Stimulated activated naive CD8-positive, alpha-beta T cell treated with anti-CD3 and anti-CD28 coated beads, Interleukin-15, Interleukin-2, amounts not matched to agents 100 ng/mL and 50 ng/mL, for 24 hours (primary cell): Measurements from ENCODE around the gene STX5.

Experiments
- H3K27ac Mint-ChIP-seq: one replicate; pipeline ENCODE4 v1.8.0; 2021; ENCODE audit warnings: mild to moderate bottlenecking, mixed read lengths
- H3K27me3 Mint-ChIP-seq: one replicate; pipeline ENCODE4 v1.8.0; 2021; ENCODE audit warnings: mixed read lengths
- H3K36me3 Mint-ChIP-seq: one replicate; pipeline ENCODE4 v1.8.0; 2021; ENCODE audit warnings: low read depth, mixed read lengths
- H3K4me1 Mint-ChIP-seq: one replicate; pipeline ENCODE4 v1.8.0; 2021; ENCODE audit warnings: low read depth, mixed read lengths
- H3K4me3 Mint-ChIP-seq: one replicate; pipeline ENCODE4 v1.8.0; 2021; ENCODE audit warnings: mild to moderate bottlenecking, mixed read lengths
- H3K9me3 Mint-ChIP-seq: one replicate; pipeline ENCODE4 v1.8.0; 2021; ENCODE audit warnings: mixed read lengths

STX5 gene

GRCh38 chr11:62857541-62857982 is 25.7 kb upstream of the STX5 start:
- Mint-ChIP-seq H3K4me1 (peaks cover 78% of the 10 kb centered on the region), H3K36me3 (peaks cover 61% of the 10 kb centered on the region), H3K27ac (peak overlapping the region; percentile 60), H3K27me3 (peaks cover 6% of the 10 kb centered on the region), H3K9me3 (no peaks in the 10 kb centered on the region), H3K4me3 (peak overlapping the region; percentile 98)

DNA sequence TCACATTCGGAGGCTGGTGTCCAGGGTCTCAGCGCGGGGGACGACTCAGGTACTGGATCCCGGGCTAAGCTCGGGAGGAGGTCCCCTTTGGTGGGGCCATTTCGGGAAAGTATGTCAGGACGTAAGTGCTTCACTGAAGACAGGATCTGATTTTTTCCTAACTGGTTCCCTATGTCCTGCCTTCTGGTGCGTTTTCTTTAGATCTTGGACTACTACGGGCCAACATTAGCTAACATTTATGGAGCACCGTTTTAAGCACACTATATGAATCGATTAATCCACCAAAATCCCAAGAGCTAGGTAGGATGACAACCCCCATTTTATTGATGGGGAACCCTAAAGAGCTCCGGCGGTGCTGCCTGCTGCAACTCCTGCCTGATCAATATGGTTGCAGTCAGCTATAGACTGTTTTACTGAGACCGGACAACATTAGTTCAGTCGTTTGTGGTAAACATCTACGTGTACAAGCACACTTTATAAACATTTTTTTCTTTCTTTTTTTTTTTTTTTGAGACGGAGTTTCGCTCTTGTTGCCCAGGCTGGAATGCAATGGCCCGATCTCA is 24.6 kb upstream of the STX5 start:
- peaks cover 82% of the 10 kb centered on the region for H3K4me1 Mint-ChIP-seq
- peaks cover 6% of the 10 kb centered on the region for H3K27me3 Mint-ChIP-seq
- no peaks in the 10 kb centered on the region for H3K9me3 Mint-ChIP-seq
- peak overlapping the region; percentile 99 for H3K27ac Mint-ChIP-seq
- H3K36me3 Mint-ChIP-seq, result peaks cover 70% of the 10 kb centered on the region
- H3K4me3 Mint-ChIP-seq, result peak overlapping the region; percentile 98

DNA sequence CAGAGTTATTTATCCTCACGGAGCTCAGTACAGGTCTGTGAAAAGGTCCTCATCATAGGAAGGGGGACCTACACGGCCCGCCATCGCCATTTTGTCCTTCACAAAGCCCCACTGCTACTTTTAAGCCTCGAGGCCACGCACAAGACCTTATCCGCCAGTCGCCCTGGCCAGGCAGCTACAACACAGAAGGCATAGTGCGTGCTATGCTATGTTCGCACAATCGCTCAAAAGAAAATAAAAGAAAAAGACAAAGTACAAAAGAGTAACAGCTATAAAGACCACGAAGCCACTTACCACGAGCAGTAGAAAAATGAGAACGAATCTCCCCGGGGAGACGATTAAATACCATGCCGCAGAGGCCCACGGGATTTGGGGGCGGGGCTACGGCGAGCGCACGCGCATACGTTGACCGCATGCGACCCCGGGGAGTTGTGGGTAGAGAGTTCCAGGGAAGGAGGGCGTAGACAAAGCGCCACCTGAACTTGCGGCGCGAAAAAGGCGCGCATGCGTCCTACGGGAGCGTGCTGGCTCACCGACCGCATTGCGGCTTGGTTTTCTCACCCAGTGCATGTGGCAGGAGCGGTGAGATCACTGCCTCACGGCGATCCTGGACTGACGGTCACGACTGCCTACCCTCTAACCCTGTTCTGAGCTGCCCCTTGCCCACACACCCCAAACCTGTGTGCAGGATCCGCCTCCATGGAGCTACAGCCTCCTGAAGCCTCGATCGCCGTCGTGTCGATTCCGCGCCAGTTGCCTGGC is 23.9 kb upstream of the STX5 start:
- Mint-ChIP-seq H3K9me3 (no peaks in the 10 kb centered on the region), H3K36me3 (peaks cover 72% of the 10 kb centered on the region), H3K27ac (peak overlapping the region; percentile 99), H3K4me1 (peaks cover 77% of the 10 kb centered on the region), H3K27me3 (peaks cover 6% of the 10 kb centered on the region), H3K4me3 (peak overlapping the region; percentile 98)

DNA sequence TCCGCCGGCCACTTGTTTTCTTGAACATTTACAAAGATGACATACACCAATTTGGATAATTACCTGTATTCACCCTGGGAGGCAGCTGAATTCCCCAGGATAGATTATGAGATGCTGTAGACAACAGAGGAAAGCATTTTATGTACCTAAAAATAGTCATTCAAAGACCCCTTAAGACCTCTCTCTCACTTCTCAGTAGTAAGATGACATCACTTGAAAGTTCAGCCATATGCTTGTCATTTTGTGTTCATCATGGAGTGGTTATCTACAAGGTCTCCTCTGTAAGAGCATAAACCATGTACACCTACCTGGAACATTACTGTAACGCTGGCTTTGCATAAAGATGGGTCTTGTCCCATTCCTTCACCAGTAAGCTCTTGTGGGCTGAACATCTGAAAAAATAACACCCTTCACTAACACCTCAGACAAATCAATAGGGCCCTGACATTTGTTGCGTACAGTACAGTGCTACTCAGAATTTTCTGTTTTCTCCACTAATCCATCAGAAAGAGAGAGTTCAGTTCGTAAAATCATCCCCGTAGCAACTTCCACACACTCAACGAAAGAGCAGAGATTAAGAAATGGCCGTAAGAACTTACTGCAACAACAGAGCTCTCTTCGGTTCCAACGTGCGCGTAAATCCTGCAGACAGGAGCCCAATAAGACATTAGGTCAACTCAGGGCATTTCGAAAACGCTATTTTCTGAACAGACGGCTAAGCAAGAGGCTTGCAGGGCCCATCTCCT is 23.1 kb upstream of the STX5 start:
- Mint-ChIP-seq H3K9me3 (no peaks in the 10 kb centered on the region), H3K4me3 (peak overlapping the region; percentile 98), H3K4me1 (peaks cover 75% of the 10 kb centered on the region), H3K27ac (peak overlapping the region; percentile 99), H3K36me3 (peaks cover 72% of the 10 kb centered on the region), H3K27me3 (peaks cover 6% of the 10 kb centered on the region)

DNA sequence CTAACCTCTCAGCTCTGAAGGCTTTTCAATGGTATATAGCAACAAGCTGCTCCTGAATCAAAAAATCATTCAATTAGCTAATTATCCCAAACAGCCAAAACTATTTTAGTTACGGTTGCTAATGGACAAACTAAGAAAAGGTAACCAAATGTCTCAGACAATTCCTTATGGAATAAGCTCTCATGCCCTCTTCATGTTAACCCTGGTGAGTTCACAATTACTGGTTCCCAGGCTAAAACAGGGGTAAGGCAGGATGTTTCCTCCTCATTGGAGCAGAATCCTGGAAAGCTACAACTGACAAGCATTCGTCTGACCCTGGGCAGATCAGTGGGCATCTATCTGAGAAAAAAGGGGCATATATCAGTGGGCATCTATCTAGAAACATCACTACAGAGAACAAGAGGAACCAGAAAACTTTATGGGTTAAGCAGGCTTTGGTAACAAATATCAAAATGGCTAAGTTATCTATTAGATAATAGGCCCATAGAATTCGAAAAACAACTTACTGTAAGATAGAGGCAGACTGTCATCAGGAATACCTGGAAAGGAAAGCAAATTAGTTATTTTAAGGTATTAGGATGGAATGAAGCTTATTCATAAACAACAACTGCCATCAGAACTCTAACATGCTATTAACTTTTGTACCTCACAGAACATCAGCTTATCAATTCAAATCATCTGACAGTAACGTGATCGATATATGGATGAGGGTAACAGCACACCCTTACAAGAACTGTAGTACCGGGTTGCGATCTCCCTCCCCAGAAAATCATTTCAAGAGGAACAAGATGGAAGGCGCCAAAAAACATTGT is 22.4 kb upstream of the STX5 start:
- Mint-ChIP-seq H3K4me1 (peaks cover 67% of the 10 kb centered on the region), H3K36me3 (peaks cover 65% of the 10 kb centered on the region), H3K27me3 (peaks cover 6% of the 10 kb centered on the region), H3K27ac (peak overlapping the region; percentile 99), H3K9me3 (no peaks in the 10 kb centered on the region), H3K4me3 (peak overlapping the region; percentile 98)

GRCh38 chr11:62853279-62853965 is 21.6 kb upstream of the STX5 start:
- Mint-ChIP-seq H3K27ac (peak overlapping the region; percentile 99), H3K27me3 (peaks cover 6% of the 10 kb centered on the region), H3K9me3 (no peaks in the 10 kb centered on the region), H3K4me1 (peaks cover 63% of the 10 kb centered on the region), H3K36me3 (peaks cover 63% of the 10 kb centered on the region), H3K4me3 (peak overlapping the region; percentile 98)

GRCh38 chr11:62852523-62853188 is 20.8 kb upstream of the STX5 start:
- Mint-ChIP-seq H3K36me3 (peaks cover 56% of the 10 kb centered on the region), H3K27ac (peak overlapping the region; percentile 99), H3K4me1 (peaks cover 56% of the 10 kb centered on the region), H3K9me3 (no peaks in the 10 kb centered on the region), H3K4me3 (peak overlapping the region; percentile 98), H3K27me3 (peaks cover 6% of the 10 kb centered on the region)

DNA sequence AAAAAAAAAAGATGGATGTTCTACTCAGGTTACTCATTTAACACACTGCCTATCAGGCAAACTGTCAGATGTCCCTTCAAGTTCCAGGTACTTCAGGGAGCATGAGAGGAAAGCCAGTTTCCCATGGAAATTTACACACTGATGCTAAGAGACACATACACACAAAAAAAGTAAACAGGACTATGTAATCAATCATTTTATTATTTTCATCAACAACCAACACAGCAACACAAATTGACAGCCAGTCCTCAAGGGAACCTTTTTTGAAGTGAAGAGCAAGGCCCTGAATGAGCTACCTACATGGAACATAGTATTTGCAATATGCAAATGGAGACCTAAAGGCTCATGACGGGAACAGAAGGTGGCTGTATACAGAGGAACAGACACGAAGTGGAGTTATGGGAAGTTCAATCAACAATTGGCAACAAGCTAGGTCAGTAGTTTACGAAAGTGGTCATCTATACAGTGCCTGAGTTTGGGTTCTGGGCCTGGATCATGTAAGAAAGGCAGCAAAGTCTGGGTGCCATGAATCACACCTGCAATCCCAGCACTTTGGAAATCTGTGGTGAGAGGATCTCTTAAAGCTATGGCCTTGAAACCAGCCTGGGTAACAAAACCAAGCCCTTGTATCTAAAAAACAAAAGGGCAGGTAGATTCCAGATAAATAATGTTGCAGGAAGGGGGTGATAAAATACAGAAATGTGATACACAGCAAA is 20.1 kb upstream of the STX5 start:
- Mint-ChIP-seq H3K27me3 (peaks cover 6% of the 10 kb centered on the region), H3K4me1 (peaks cover 49% of the 10 kb centered on the region), H3K9me3 (no peaks in the 10 kb centered on the region), H3K36me3 (peaks cover 54% of the 10 kb centered on the region), H3K4me3 (peak overlapping the region; percentile 98), H3K27ac (peak overlapping the region; percentile 99)

DNA sequence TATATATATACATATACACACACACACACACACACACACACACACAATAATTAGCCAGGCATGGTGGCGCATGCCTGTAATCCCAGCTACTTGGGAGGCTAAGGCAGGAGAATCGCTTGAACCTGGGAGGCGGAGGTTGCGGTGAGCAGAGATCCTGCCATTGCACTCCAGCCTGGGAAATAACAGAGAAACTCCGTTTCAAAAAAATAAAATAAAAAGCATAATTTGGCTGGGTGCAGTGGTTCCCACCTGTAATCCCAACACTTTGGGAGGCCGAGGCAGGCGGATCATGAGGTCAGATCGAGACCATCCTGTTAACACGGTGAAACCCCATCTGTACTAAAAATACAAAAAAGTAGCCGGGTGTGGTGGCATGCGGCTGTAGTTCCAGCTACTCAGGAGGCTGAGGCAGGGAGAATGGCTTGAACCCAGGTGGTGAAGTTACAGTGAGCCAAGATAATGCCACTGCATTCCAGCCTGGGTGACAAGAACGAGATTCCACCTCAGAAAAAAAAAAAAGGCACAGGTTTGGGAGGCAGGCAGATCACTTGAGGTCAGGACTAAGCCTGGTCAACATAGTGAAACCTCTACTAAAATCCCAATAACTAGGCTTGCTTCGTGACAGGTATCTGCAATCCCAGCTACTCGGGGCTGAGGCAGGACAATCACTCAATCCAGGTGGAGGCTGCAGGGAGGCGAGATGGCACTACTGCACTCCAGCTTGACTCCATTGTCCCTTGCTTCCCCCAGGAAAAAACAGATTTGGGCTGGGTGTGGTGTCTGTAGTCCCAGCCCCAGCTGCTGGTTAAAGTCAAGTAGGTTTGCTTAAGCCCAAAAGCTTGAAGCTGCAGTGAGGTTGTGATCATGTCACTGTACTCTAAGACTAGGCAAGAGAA is 19.3 kb upstream of the STX5 start:
- H3K27ac Mint-ChIP-seq, result peak overlapping the region; percentile 99
- H3K27me3 Mint-ChIP-seq, result peaks cover 6% of the 10 kb centered on the region
- H3K4me1 Mint-ChIP-seq, result peaks cover 45% of the 10 kb centered on the region
- H3K36me3 Mint-ChIP-seq, result peaks cover 49% of the 10 kb centered on the region
- H3K9me3 Mint-ChIP-seq, result no peaks in the 10 kb centered on the region
- H3K4me3 Mint-ChIP-seq, result peak overlapping the region; percentile 98

DNA sequence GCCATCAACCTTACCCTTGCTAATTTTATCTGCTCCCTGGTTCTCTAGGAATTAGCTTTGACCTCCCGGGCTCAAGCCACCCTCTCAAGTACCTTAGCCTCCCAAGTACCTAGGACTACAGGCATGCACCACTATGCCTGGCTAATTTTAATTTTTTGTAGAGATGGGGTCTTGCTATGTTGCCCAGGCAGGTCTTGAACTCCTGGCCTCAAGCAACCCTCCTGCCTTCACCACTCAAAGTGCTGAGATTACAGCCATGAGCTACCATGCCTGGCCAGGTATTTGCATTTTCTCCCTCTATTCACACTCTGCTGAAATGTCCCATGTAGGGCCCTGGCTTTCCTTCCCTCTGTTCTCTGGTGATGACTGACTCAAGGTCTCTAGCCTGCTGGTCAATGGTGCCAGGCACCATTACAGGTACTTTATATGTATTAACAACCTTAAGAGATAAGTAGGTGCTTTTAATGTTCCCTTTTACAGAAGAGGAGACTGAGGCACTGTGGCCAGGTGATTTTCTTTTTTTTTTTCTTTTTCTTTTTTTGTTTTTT is 16.0 kb upstream of the STX5 start:
- Mint-ChIP-seq H3K36me3 (peaks cover 16% of the 10 kb centered on the region), H3K4me3 (no peak overlapping the region), H3K9me3 (no peaks in the 10 kb centered on the region), H3K27ac (no peak overlapping the region), H3K27me3 (no peaks in the 10 kb centered on the region), H3K4me1 (peaks cover 16% of the 10 kb centered on the region)

DNA sequence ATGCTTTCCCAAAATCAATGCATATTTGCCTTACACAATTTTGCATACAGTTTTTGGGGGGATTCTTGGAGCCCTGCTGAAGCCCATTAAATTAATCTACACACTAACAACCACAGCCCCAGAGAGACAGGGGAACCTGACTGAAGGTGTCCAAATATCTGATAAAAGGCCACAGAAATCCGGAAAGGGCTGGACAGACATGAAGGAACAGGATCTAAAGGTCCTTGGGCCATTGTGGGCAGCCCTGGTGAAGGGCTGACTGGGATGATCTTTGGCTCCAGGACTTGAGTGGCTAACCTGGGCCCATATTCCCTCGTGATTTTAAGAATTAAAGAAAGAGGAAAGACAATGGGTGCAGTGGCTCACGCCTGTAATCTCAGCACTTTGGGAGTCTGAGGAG is 14.3 kb upstream of the STX5 start:
- Mint-ChIP-seq H3K27ac (no peak overlapping the region), H3K9me3 (no peaks in the 10 kb centered on the region), H3K36me3 (no peaks in the 10 kb centered on the region), H3K4me3 (no peak overlapping the region), H3K27me3 (no peaks in the 10 kb centered on the region), H3K4me1 (peaks cover 3% of the 10 kb centered on the region)

DNA sequence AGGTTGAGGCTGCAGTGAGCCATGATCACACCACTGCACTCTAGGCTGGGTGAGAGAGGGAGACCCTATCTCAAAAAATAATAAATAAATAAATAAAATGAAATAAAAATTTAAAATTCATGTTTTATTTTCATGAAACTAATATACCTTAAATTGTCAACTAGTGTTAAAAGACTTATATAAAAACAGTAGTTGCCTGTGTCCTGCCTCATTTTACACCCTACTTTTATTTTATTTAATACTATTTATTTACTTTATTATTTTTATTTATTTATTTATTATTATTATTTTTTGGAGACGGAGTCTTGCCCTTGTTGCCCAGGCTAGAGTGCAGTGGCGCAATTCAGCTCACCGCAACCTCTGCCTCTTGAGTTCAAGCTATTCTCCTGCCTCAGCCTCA is 12.3 kb upstream of the STX5 start:
- H3K4me1 Mint-ChIP-seq, result peaks cover 17% of the 10 kb centered on the region
- H3K36me3 Mint-ChIP-seq, result peaks cover 5% of the 10 kb centered on the region
- H3K27ac Mint-ChIP-seq, result no peak overlapping the region
- no peak overlapping the region for H3K4me3 Mint-ChIP-seq
- no peaks in the 10 kb centered on the region for H3K9me3 Mint-ChIP-seq
- H3K27me3 Mint-ChIP-seq, result no peaks in the 10 kb centered on the region
